HepG2 (cell line): Measurements from ENCODE around the gene SDK1. TPM values are rescaled to one million over a fixed set of nuclear protein-coding genes. Genes with fewer than 3 reads are reported as not detected.

Source experiments
- CENPBD1 ChIP-seq: sonication (generic); formaldehyde crosslinking; IDR thresholded peaks from 2 replicates; pipeline ENCODE4 v1.8.0; 2022; ENCODE audit warnings: missing genetic modification reagents, low read depth, mild to moderate bottlenecking, borderline replicate concordance
- LCORL ChIP-seq, 2 experiments: fragments of 450-650 bp in 1 of 2; sonication (generic) in 1 of 2; formaldehyde crosslinking in 1 of 2; IDR thresholded peaks; 2 replicates each; pipeline versions ENCODE4 v1.5.0 to v1.6.1; 2017 to 2020; ENCODE audit warnings: antibody characterized with exemption in 1 of 2, missing genetic modification reagents in 1 of 2
- PITX1 ChIP-seq: sonication (generic); formaldehyde crosslinking; IDR thresholded peaks from 2 replicates; pipeline ENCODE4 v1.5.1; 2020; ENCODE audit warnings: mild to moderate bottlenecking, missing genetic modification reagents
- ZNF3 ChIP-seq: IDR thresholded peaks from 2 replicates; pipeline ENCODE4 v1.7.0; 2017; ENCODE audit warnings: inconsistent platforms
- ZNF343 ChIP-seq: sonication (generic); formaldehyde crosslinking; IDR thresholded peaks from 2 replicates; pipeline ENCODE4 v1.4.0; 2020; ENCODE audit warnings: mild to moderate bottlenecking, missing genetic modification reagents
- ZNF792 ChIP-seq: IDR thresholded peaks from 2 replicates; pipeline ENCODE4 v1.6.1; 2016
- ZSCAN31 ChIP-seq: sonication (generic); formaldehyde crosslinking; IDR thresholded peaks from 2 replicates; pipeline ENCODE4 v1.5.0; 2020; ENCODE audit warnings: low read depth, mild to moderate bottlenecking, missing genetic modification reagents
- polyA plus RNA-seq, 8 experiments: library from polyadenylated mRNA; depleted of rRNA in 3 of 8; stranded (reverse) in 7 of 8; unstranded in 1 of 8; fragments of >200 nt; fragmentation: Illumina TruSeq in 4 of 8; extraction: Trizol in 4 of 8; gene quantifications; 2 replicates each; pipeline versions ENCODE4 v1.2.1 to v1.2.3, GENCODE V29; 2011 to 2016; ENCODE audit warnings: low read depth in 4 of 8, missing spikeins in 1 of 8, mixed read lengths in 1 of 8; ENCODE audit not compliant: insufficient read depth in 1 of 8
- total RNA-seq, 5 experiments: library from RNA; depleted of rRNA; stranded (reverse); fragments of >200 nt; fragmentation: Illumina TruSeq; extraction: Trizol; gene quantifications; 2 replicates each; pipeline ENCODE4 v1.2.3, GENCODE V29; 2016; ENCODE audit warnings: low read depth in 1 of 5
- TF ChIP-seq, protein P1 (sequence below): sonication (generic); formaldehyde crosslinking; IDR thresholded peaks from 2 replicates; pipeline ENCODE4 v1.4.0; 2020; ENCODE audit warnings: missing genetic modification reagents
- TF ChIP-seq, protein P2 (sequence below): sonication (generic); formaldehyde crosslinking; IDR thresholded peaks from 2 replicates; pipeline ENCODE4 v1.4.0; 2020; ENCODE audit warnings: missing genetic modification reagents, borderline replicate concordance

Gene SDK1
- total and polyA plus RNA-seq, 2 of the 13 experiments (the other 11 are each of a cell fraction or from before 2014, with no cell fraction given), result 0.35 to 2.4 TPM

GRCh38 chr7:3683546-3684539 lies 382.8 kb downstream of the SDK1 start (continued):
- TF ChIP-seq, protein P1, sequence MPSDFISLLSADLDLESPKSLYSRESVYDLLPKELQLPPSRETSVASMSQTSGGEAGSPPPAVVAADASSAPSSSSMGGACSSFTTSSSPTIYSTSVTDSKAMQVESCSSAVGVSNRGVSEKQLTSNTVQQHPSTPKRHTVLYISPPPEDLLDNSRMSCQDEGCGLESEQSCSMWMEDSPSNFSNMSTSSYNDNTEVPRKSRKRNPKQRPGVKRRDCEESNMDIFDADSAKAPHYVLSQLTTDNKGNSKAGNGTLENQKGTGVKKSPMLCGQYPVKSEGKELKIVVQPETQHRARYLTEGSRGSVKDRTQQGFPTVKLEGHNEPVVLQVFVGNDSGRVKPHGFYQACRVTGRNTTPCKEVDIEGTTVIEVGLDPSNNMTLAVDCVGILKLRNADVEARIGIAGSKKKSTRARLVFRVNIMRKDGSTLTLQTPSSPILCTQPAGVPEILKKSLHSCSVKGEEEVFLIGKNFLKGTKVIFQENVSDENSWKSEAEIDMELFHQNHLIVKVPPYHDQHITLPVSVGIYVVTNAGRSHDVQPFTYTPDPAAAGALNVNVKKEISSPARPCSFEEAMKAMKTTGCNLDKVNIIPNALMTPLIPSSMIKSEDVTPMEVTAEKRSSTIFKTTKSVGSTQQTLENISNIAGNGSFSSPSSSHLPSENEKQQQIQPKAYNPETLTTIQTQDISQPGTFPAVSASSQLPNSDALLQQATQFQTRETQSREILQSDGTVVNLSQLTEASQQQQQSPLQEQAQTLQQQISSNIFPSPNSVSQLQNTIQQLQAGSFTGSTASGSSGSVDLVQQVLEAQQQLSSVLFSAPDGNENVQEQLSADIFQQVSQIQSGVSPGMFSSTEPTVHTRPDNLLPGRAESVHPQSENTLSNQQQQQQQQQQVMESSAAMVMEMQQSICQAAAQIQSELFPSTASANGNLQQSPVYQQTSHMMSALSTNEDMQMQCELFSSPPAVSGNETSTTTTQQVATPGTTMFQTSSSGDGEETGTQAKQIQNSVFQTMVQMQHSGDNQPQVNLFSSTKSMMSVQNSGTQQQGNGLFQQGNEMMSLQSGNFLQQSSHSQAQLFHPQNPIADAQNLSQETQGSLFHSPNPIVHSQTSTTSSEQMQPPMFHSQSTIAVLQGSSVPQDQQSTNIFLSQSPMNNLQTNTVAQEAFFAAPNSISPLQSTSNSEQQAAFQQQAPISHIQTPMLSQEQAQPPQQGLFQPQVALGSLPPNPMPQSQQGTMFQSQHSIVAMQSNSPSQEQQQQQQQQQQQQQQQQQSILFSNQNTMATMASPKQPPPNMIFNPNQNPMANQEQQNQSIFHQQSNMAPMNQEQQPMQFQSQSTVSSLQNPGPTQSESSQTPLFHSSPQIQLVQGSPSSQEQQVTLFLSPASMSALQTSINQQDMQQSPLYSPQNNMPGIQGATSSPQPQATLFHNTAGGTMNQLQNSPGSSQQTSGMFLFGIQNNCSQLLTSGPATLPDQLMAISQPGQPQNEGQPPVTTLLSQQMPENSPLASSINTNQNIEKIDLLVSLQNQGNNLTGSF (CRISPR knock-in tag), result no peak
- TF ChIP-seq ZNF343 (CRISPR knock-in tag) (no peak), ZSCAN31 (CRISPR knock-in tag) (no peak), PITX1 (CRISPR knock-in tag) (0 out of 2 replicates have a peak, but pooled peaks have one; percentile 29), ZNF792 (CRISPR knock-in tag) (0 out of 2 replicates have a peak, but pooled peaks have one; percentile 44), CENPBD1 (CRISPR knock-in tag) (no peak), LCORL (IDR thresholded peaks at IDR 0.05) (no peak), LCORL (CRISPR knock-in tag; IDR thresholded peaks at IDR 0.05) (0 out of 2 replicates have a peak, but pooled peaks have one; percentile 42), ZNF3 (peak; percentile 65; the same call in 1 of the 2 replicates)
- TF ChIP-seq, protein P2, sequence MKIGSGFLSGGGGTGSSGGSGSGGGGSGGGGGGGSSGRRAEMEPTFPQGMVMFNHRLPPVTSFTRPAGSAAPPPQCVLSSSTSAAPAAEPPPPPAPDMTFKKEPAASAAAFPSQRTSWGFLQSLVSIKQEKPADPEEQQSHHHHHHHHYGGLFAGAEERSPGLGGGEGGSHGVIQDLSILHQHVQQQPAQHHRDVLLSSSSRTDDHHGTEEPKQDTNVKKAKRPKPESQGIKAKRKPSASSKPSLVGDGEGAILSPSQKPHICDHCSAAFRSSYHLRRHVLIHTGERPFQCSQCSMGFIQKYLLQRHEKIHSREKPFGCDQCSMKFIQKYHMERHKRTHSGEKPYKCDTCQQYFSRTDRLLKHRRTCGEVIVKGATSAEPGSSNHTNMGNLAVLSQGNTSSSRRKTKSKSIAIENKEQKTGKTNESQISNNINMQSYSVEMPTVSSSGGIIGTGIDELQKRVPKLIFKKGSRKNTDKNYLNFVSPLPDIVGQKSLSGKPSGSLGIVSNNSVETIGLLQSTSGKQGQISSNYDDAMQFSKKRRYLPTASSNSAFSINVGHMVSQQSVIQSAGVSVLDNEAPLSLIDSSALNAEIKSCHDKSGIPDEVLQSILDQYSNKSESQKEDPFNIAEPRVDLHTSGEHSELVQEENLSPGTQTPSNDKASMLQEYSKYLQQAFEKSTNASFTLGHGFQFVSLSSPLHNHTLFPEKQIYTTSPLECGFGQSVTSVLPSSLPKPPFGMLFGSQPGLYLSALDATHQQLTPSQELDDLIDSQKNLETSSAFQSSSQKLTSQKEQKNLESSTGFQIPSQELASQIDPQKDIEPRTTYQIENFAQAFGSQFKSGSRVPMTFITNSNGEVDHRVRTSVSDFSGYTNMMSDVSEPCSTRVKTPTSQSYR (CRISPR knock-in tag), result peak; percentile 92
